NCI-H460 (cell line): ENCODE results near the gene EXOC3. TPM values are rescaled to one million over a fixed set of nuclear protein-coding genes. Genes with fewer than 3 reads are reported as not detected.
"Not testable (repeated sequence)": the region's sequence is repeated elsewhere in the genome, so short reads cannot be mapped to it uniquely, and the experiment has no call there.

ENCODE experiments used
- DNase-seq: peaks from one replicate; pipeline ENCODE4 v3.0.0-alpha.2; 2016; ENCODE audit warnings: low read depth; ENCODE audit errors: extremely low read depth
- polyA plus RNA-seq: library from polyadenylated mRNA; depleted of rRNA; stranded (reverse); fragments of >200 nt; gene quantifications from 2 replicates; pipeline ENCODE4 v1.2.3, GENCODE V29; 2014; cell fraction: nucleus; rRNA removed
- total RNA-seq: library from RNA; depleted of rRNA; stranded (reverse); fragments of >200 nt; shearing (Covaris generic); gene quantifications from 2 replicates; pipeline ENCODE4 v1.2.3, GENCODE V29; 2014; rRNA removed

EXOC3 gene
- 29.1 and 31.0 TPM in 2 replicates for total RNA-seq
- polyA plus RNA-seq, result 35.7 and 36.7 TPM in 2 replicates

- peak; percentile 59 for DNase-seq
Observed at GRCh38 chr5:442335-443238, at the start of gene EXOC3. EXOC3 (plus strand) TSS chr5:443176; CDS start chr5:446206, 3,030 bp downstream.

GRCh38 chr5:393846-394275, 49.1 kb upstream of the EXOC3 start:
- no peak for DNase-seq

GRCh38 chr5:394671-395155, 48.3 kb upstream of the EXOC3 start:
- DNase-seq, result no peak

- DNase-seq, result no peak
Observed at GRCh38 chr5:395156-395920, 47.6 kb upstream of the EXOC3 start.

- DNase-seq, result no peak
Observed at GRCh38 chr5:395921-396530, 47.0 kb upstream of the EXOC3 start.

GRCh38 chr5:396531-396961, 46.4 kb upstream of the EXOC3 start:
- DNase-seq, result no peak

- not testable (repeated sequence) for DNase-seq
Observed at GRCh38 chr5:398141-398474, 44.9 kb upstream of the EXOC3 start.

GRCh38 chr5:398475-399295, 44.3 kb upstream of the EXOC3 start:
- DNase-seq, result no peak

GRCh38 chr5:399296-400281, 43.4 kb upstream of the EXOC3 start:
- peak; percentile 43 for DNase-seq

- no peak for DNase-seq
Observed at GRCh38 chr5:400282-401145, 42.5 kb upstream of the EXOC3 start.

- DNase-seq, result no peak
Observed at GRCh38 chr5:401146-402034, 41.6 kb upstream of the EXOC3 start.

GRCh38 chr5:402219-402614, 40.8 kb upstream of the EXOC3 start:
- not testable (repeated sequence) for DNase-seq

GRCh38 chr5:402615-403359, 40.2 kb upstream of the EXOC3 start:
- no peak for DNase-seq

GRCh38 chr5:403995-404394, 39.0 kb upstream of the EXOC3 start:
- DNase-seq, result no peak

GRCh38 chr5:404666-405241, 38.2 kb upstream of the EXOC3 start:
- no peak for DNase-seq

- no peak for DNase-seq
Observed at GRCh38 chr5:405421-405820, 37.6 kb upstream of the EXOC3 start.
